ENCODE data around the gene CEP20. TPM values are rescaled to one million over a fixed set of nuclear protein-coding genes. Genes with fewer than 3 reads are reported as not detected.

Gene CEP20
- total RNA-seq, 1 experiment from 2014 or later, result 36.9 TPM

GRCh38 chr16:15834502-15834901, 53.9 kb downstream of the CEP20 start:
- no peak overlapping the region for H2BK20ac ChIP-seq (ENCODE audit: low read depth, low read length, poor library complexity, severe bottlenecking)
- no peaks in the 10 kb centered on the region for H3K23me2 ChIP-seq (ENCODE audit: insufficient read length, low read depth, low read length, poor library complexity, severe bottlenecking)
- TF ChIP-seq CTCF (conservative IDR thresholded peaks at IDR 0.05), result no peak
- no peak overlapping the region for H3T11ph ChIP-seq (ENCODE audit: low read length)
- H3K9me3 ChIP-seq (ENCODE audit: control insufficient read depth, low read depth, low read length), result no peaks in the 10 kb centered on the region
- no peak overlapping the region for H2BK12ac ChIP-seq (ENCODE audit: insufficient read length, low read depth, low read length)
- H3K18ac ChIP-seq (ENCODE audit: insufficient read length, low read depth, low read length), result no peak overlapping the region
- H3K27ac ChIP-seq (ENCODE audit: insufficient read length, low read depth, low read length), result no peak overlapping the region
- H3K23ac ChIP-seq (ENCODE audit: insufficient read length, low read depth, low read length), result no peak overlapping the region
- H3K4me1 ChIP-seq (ENCODE audit: insufficient read depth, low read length), result no peaks in the 10 kb centered on the region
- no peaks in the 10 kb centered on the region for H3K27me3 ChIP-seq (ENCODE audit: insufficient read depth, low read length)
- H3K4me1 Mint-ChIP-seq, result no peaks in the 10 kb centered on the region; a peak in 1 of 4 replicates
- no peak overlapping the region for H2BK15ac ChIP-seq (ENCODE audit: low read depth, low read length)
- DNase-seq, result no peak
- H3K79me1 ChIP-seq (ENCODE audit: insufficient read depth, low read depth, low read length, poor library complexity, severe bottlenecking), result no peaks in the 10 kb centered on the region
- no peak overlapping the region for H3K9ac ChIP-seq (ENCODE audit: extremely low read depth, insufficient read length, low read length)
- H4K20me1 ChIP-seq (ENCODE audit: control insufficient read depth, insufficient read depth, insufficient read length), result no peaks in the 10 kb centered on the region
- H3K27ac Mint-ChIP-seq, result no peak overlapping the region
- H4K5ac ChIP-seq (ENCODE audit: insufficient read length, low read depth, low read length), result no peak overlapping the region
- no peaks in the 10 kb centered on the region for H3K79me2 ChIP-seq (ENCODE audit: insufficient read depth, low read length)
- H3K4me3 Mint-ChIP-seq, result no peak overlapping the region
- H4K91ac ChIP-seq (ENCODE audit: insufficient read length, low read depth, low read length), result no peak overlapping the region
- H4K8ac ChIP-seq (replicated peaks; ENCODE audit: insufficient read length, low read depth, low read length), result no peak overlapping the region
- H2BK5ac ChIP-seq (ENCODE audit: insufficient read length, low read length), result no peak overlapping the region
- no peak overlapping the region for H2AFZ ChIP-seq (ENCODE audit: low read length)
- H3K36me3 Mint-ChIP-seq (ENCODE audit: insufficient read depth in 1 of 3, low read depth in 3 of 3), result no peaks in the 10 kb centered on the region
- H3K4me2 ChIP-seq (ENCODE audit: insufficient read depth, insufficient read length, low read length), result no peak overlapping the region
- H3K56ac ChIP-seq (ENCODE audit: insufficient read length, low read depth, low read length), result no peak overlapping the region
- H3K14ac ChIP-seq (ENCODE audit: insufficient read depth, low read length), result no peak overlapping the region
- no peak overlapping the region for H3K4ac ChIP-seq (ENCODE audit: low read depth, low read length)
- H3K9me3 Mint-ChIP-seq, result no peaks in the 10 kb centered on the region
- WGBS (ENCODE audit: extremely low coverage, insufficient read length, low lambda C conversion rate), result no CpG with 5 or more reads among the region's 4 CpGs
- no peak overlapping the region for H2BK120ac ChIP-seq (ENCODE audit: low read depth, low read length, poor library complexity, severe bottlenecking)
- H3K27me3 Mint-ChIP-seq (ENCODE audit: low read depth), result no peaks in the 10 kb centered on the region
- H2AK5ac ChIP-seq (ENCODE audit: insufficient read length, low read length), result no peak overlapping the region
